Measurements from ENCODE around the gene RHOH. TPM values are rescaled to one million over a fixed set of nuclear protein-coding genes. Genes with fewer than 3 reads are reported as not detected.

The RHOH gene
- total RNA-seq, 2 donors from 2014 or later = 1.6 to 2.6 TPM

- intact Hi-C loops (cut with DNase I) = no loop called here
- H3K27ac ChIP-seq = no peak overlapping the region
- no peaks in the 10 kb centered on the region for H3K4me1 ChIP-seq
- no peaks in the 10 kb centered on the region for H3K27me3 ChIP-seq
- H3K36me3 ChIP-seq = no peaks in the 10 kb centered on the region
- H3K9ac ChIP-seq (ENCODE audit: low read depth in 2 of 2, low read length in 2 of 2) = no peak overlapping the region
- TF ChIP-seq CTCF (IDR thresholded peaks at IDR 0.05) = no peak
- no peaks in the 10 kb centered on the region for H3K9me3 ChIP-seq
- no peak for DNase-seq
- no peak overlapping the region for H3K4me3 ChIP-seq
Observed at GRCh38 chr4:40182954-40183353, 13.9 kb upstream of the RHOH start.

- no peak overlapping the region for H3K27ac ChIP-seq
- DNase-seq = peak; percentile 8
- intact Hi-C loops (cut with DNase I) = no loop called here
- no peak for TF ChIP-seq CTCF (IDR thresholded peaks at IDR 0.05)
- H3K4me1 ChIP-seq = no peaks in the 10 kb centered on the region
- no peak overlapping the region for H3K4me3 ChIP-seq
- no peaks in the 10 kb centered on the region for H3K27me3 ChIP-seq
- no peaks in the 10 kb centered on the region for H3K9me3 ChIP-seq
- H3K9ac ChIP-seq (ENCODE audit: low read depth in 2 of 2, low read length in 2 of 2) = no peak overlapping the region
- H3K36me3 ChIP-seq = no peaks in the 10 kb centered on the region
Observed at GRCh38 chr4:40183615-40184411, 13.0 kb upstream of the RHOH start.

- DNase-seq = no peak
- H3K27me3 ChIP-seq = no peaks in the 10 kb centered on the region
- no peak for TF ChIP-seq CTCF (IDR thresholded peaks at IDR 0.05)
- no peak overlapping the region for H3K4me3 ChIP-seq
- H3K4me1 ChIP-seq = no peaks in the 10 kb centered on the region
- no peak overlapping the region for H3K9ac ChIP-seq (ENCODE audit: low read depth in 2 of 2, low read length in 2 of 2)
- H3K27ac ChIP-seq = no peak overlapping the region
- intact Hi-C loops (cut with DNase I) = no loop called here
- H3K36me3 ChIP-seq = no peaks in the 10 kb centered on the region
- H3K9me3 ChIP-seq = no peaks in the 10 kb centered on the region
Observed at GRCh38 chr4:40185830-40186664, 10.8 kb upstream of the RHOH start.

- H3K9ac ChIP-seq (ENCODE audit: low read depth in 2 of 2, low read length in 2 of 2) = no peak overlapping the region
- no peak overlapping the region for H3K27ac ChIP-seq
- no peaks in the 10 kb centered on the region for H3K27me3 ChIP-seq
- H3K36me3 ChIP-seq = no peaks in the 10 kb centered on the region
- DNase-seq = no peak
- intact Hi-C loops (cut with DNase I) = no loop called here
- no peak overlapping the region for H3K4me3 ChIP-seq
- no peaks in the 10 kb centered on the region for H3K4me1 ChIP-seq
- TF ChIP-seq CTCF (IDR thresholded peaks at IDR 0.05) = no peak
- no peaks in the 10 kb centered on the region for H3K9me3 ChIP-seq
Observed at GRCh38 chr4:40186665-40187014, 10.2 kb upstream of the RHOH start.

GRCh38 chr4:40187386-40187906, 9.4 kb upstream of the RHOH start:
- intact Hi-C loops (cut with DNase I) = no loop called here

More at GRCh38 chr4:40187386-40187906, 9.4 kb upstream of the RHOH start:
- no peaks in the 10 kb centered on the region for H3K4me1 ChIP-seq
- no peak overlapping the region for H3K9ac ChIP-seq (ENCODE audit: low read depth in 2 of 2, low read length in 2 of 2)
- H3K27me3 ChIP-seq = no peaks in the 10 kb centered on the region
- no peak overlapping the region for H3K27ac ChIP-seq
- H3K9me3 ChIP-seq = no peaks in the 10 kb centered on the region
- H3K36me3 ChIP-seq = no peaks in the 10 kb centered on the region
- TF ChIP-seq CTCF (IDR thresholded peaks at IDR 0.05) = no peak
- peak; percentile 3 for DNase-seq
- H3K4me3 ChIP-seq = no peak overlapping the region

Measured in colonic mucosa (tissue), 4 donors.